Activated T-cell treated with anti-CD3 and anti-CD28 coated beads for 4 hours (primary cell): Measurements from ENCODE around the gene MCAM.

Source experiments
- DNase-seq: peaks from one replicate; pipeline ENCODE4 v3.0.0-alpha.2; 2020

Gene MCAM

DNA sequence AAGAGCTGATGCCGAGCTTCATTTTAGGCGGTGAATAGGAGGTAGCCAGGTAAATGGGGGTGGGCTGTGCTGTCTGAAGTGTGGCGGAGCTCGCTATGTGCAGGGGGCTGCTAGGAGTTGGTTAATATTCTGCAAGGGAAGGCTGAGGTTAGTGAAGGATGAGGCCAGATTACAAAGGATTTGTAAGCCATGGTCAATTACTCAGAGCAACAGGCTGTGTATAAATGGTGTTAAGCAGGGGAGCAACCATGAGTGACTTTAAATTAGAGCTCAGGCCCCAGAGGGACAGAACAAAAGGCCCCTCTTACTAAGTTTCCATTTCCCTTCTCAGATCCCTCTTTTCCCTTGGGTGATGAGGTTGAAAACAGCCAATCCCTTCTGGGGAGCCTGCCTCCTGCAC lies 7.3 kb upstream of the MCAM start:
- DNase-seq: no peak

DNA sequence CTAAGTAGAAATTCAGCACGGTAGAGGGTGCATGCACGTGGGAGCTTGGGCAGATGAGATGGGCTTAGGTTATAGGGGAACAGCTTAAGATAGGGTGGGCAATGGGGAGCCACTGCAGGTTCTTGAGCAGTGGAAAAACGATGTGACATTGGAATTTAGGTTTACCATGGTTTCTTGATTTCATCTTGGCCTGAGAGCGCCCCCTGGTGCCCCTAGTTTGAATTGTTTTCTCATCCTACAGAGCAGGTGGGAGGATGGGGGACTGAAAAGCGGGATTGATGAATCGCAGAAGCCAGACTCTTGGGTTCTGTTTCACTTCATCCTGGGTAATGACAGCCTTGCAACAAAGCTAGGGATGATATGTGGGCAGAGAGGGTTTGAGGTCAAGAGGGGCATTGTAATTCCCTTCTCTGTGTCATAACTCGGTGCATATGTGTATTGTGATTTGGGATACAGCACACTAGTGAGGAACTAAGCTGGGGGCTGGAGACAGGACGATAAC lies 6.7 kb upstream of the MCAM start:
- peak; percentile 77 for DNase-seq

DNA sequence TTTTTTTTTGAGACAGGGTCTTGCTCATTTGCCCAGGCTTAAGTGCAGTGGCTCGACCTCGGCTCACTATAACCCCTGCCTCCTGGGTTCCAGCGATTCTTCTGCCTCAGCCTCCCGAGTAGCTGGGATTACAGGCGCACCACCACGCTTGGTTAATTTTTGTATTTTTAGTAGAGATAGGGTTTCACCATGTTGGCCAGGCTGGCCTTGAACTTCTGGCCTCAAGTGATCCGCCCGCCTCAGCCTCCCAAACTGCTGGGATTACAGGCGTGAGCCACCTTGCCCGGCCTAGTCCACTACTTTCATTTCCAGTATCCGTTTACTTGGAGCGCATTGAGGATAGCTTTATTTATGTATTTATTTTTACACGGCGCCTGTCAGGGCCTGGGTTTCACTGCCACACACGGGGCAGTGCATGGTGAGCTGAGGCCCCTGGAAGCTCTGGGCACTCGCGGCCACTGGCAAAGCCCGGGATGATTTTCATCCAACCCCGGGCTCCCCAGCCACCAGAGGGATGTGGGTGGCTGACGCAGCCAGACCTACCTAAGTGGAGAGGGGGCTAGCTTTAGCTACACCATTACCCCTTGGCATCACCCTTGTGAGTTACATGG lies 6.1 kb upstream of the MCAM start:
- DNase-seq: no peak

DNA sequence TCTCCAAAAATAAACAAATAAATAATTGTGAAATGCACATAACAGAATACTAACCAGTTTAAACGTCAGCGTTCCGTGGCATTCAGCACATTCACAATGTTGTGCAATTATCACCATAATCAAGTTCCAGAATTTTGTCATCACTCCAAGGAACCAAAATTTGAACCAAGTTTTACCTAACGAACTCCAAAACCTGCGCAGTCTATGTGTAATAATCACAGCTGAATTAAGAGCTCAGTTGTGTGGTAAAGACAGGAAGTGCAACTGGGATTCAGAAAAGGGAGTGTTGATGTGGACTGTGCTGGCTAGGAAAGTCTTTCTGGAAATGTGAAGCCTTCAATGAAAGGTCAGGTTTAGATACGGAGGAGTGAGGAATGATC lies 5.4 kb upstream of the MCAM start:
- no peak for DNase-seq

DNA sequence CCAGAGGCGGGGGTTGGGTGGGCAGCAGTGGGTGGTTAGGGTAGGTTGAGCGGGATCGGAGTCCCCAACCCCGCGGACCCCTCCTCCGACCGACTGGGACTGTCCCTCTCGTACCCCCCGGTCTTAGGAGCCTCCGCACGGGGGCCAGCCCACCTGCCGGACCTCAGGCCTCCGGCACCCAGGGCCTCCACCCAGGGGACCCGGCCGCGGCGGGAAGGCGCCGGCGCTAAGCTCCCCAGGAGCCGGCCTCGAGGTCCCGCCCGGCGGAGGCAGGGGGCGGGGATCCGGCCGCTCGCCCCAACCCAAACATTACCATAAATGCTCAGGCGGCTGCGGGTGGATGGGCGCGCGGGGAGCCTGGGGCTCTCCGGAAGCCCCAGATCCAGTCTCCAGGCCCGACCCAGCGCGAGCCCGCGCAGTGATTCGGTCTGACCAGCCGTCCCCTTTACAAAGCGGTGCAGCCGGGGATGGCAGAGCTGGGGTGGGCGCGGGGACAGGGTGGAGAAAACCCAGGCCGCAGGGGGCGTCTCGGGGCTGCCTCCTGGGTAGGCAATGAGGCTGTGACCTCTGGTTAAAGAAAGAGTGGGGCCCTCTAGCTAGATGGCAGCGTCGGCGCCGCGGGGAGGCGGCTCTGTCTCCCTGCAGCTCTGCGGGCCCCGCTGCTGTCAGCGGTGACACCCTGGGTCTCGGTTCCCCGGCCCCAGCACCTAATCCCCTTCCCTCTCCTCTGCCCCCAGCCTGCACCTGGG lies 4.0 kb upstream of the MCAM start:
- DNase-seq: no peak

DNA sequence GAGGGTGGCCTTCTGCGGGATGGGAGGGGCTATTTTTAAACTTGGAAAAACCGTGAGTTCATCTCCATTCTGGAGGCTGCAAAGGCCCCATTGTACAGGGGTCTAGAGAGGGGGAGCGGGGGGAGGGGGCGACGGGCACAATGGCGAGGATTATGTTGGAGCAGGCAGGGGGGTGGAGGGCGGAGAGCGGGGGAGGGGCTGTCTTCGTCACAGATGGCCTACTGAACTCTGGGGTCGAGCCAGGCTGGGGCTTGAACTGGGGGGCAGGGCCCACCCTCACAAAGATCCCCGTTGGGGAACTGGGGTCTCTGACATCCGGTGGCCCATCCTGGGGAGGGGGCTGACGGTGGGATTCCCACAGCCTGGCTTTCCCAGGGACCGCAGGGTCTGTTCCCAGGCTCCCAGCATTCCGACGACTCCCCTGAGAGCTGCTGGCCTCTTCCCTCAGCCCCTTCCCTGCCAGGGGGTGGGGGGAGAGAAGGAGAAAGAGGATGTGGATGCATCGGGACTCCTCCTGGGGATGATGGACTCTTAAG lies 3.4 kb upstream of the MCAM start:
- no peak for DNase-seq

DNA sequence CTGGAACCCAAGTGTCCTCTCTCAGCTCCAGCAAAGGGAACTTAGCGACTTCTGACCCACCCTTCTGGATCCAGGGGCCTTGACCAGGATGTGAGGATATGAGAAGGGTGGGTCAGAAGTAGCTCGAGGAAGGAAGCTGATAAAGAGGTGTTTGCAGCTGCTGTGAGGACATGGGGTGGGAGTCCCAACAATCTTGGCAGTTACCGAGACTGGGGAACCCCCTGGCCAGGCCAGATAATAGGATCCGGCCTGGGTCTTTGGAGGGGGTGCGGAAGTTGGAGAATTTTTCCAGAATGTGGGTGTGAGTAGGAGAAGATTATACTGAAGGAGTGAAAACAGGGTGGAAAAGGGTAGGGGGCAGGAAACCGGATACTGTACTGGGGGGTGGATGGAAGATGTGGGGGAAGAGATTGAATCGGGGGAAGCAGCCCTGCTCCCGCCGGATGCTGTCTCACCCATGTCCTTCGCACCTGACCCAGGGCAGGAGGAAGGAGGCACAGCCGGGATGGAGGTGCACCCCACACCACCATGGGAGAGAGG lies 2.8 kb upstream of the MCAM start:
- no peak for DNase-seq

DNA sequence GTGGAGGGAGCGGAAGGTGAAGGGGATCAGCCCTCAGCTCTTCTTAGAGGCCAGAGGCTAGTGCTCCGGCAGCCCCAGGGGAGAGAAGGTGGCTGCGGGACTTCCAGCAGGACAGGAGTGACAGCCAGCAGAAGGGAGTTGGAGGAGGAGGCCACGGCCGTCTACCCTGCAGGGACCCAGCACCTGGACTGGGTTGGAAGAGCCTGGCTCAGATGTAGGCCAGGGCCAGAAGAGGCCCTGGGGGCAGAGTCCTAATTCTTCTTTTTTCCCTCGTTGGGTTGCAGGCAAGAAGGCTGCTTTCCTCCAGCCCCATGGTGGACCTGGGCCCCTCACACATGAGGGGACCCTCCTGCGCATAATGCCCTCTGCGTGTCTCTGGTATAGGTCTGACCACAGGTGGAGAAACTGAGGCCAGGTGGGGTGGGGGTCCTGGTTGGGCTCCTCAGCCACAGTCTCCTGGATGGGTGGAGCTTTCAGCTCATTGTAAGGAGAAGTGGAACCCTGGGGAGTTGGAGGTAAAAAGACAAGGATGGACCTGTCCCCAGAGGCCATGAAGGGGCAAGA lies 2.3 kb upstream of the MCAM start:
- DNase-seq: no peak

DNA sequence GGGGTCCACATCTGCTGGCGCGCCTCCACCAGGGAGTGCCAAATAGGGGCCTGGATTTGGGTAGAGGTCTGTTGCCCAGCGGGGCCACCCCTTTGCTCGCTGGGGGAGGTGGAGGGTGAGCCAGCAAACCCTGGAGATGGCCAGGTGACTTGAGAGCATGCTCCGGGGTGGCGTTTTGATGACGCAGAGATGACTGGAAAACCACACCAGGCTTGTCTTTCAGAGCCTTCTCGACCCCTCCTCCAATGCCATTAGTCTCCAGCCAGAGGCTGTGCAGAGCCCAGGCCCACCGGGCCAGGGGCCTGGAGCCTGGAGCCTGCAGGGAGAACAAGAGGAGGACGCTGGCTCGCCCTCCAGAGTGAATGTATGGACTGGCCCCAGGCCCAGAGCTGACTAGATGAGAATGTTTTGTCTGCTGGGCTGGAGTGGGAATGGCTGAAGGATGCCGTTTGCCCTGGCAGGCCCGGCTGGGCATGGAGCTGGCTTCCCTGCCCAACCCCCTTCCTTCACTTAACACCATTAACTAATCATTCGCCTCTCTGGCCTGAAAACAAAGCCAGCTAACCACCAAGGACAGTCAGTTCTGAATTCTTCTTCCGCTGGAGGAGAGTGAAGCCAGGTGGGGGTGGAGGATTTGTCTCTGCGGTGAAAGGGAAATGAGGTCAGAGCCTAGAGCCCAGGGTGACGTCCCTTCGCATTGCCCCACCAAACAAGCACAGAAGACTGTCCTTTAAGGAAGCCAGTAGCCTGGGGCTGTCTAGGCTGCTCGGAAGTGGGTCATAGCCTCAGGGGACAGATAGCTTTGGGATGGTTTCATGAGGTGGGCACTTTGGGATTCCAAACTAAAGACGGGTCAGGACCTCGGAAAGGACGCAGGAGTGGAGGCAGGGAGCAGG lies 1.6 kb upstream of the MCAM start:
- no peak for DNase-seq

DNA sequence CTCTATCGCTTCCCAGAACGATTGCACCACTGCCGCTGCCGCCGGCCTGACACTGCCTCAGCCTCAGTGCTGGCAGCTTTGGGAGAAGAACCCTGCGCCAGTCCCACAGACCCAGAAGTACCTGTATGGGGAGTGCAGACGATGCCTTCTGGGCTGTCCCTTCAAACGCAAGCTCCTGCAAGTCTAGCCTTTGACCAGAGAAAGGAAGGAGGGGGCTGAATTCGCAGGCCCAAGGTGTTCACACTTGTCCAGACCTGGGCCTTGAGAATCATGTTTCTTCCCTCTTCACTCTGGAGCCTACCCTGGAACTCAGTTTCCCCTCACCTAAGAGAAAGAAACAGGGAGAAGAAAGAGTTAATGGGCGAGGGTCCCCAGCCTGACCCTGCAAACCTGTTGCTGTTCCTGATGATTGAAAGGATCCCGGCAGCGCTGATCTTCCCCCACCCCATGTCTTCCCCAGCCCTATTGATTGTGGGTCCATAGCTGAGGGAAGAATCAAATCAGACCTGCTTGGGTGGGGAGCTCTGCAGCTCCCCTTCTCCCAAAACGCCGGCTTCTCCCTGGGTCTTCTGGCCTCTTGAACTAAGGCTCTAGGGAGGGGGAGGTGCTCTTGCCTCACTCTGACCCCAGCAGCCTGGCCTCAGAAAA lies 786 bp upstream of the MCAM start:
- no peak for DNase-seq

DNA sequence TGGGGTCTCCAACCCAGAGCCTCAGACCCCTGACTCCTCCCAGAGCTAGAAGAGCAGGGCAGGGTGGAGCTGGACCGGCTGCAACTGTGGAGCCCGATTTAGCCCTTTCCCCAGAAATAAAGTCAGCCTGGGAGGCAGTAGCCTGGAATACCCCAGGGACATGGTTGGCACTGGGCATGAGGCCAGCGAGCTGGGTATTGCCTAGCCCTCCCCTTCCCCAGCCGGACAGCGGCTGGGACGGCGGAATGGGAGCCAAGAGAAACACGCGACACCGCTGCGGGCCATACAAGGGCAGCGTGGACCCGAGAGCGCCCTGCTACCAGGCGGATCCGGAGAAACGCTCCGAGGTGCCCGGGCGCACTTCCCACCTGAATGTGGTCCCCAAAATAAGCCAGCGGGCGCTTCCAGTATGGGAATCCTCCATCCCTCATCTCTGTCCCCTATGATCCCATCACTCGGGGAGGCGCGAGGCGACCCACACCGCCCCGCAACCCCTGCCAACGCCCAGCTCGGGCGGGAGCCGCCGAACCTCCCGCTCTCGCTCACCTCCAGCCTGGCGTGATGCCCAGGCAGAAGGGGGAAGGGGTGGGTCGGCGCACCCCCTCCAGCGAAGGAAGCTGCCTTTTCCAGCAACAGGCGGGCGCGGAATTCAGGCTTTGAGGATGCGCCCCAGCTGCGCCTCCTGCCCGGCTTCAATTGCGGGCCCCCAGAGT lies 758 bp downstream of the MCAM start:
- DNase-seq: no peak

DNA sequence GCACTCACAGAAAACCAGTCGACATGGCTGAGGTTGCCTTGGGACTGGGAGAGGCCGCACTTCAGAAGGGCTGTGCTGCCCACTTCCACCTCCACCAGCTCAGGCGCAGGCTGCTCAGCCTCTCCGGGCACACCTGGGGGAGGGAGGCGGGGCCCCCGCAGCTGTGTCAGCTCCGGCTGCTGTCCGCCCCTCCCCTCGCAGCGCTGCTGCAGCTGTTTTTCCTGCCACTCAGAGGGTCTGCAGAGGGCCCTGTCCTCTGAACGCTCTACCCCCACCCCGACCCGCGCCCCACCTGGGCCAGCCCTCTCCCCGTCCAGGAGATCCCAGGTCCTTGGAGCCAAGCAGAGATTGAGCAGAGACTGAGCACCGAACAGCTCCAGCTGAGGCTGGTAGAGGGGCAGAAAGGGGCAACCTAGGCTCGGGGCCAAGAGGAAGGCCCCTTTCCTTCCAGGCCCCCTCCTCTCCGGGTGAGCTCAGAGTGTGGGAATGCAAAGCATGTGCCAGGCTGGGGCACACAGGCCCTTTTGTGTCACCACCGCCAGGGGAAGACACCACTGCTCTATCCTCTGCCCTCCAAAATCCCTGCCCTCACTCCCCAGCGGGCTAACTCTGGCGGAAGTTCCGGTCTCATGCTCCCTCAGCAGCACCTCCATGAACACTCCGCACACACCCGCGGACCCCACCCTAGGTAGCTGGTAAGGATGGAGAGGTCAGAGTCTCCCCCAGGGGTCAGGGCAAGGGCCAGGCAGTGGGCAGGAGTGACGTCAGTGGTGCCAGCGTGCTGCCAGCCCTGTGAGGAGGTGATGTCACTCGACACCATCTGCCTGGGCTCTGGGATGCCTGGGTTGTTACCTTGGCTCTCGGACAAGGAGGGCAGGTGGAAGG lies 1.6 kb downstream of the MCAM start:
- peak; percentile 48 for DNase-seq

DNA sequence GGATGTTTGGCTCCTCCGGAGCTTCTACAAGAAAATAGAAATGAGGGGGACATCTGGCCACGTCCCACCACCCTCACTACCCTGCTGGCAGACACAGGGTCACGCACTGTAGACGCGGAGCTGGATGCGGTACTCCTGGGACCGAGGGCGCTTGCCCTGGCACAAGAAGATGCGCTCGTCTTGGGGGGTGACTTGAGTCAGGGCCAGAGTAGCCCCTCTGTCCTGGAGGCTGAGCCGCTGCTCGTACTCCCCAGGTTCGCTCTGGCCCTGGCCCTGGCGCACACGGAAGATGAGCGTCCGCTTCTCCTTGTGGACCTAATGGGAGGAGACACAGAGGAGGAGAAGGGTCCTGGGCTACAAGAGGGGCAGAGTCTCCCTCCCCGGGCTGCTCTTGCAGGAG lies 2.2 kb downstream of the MCAM start:
- DNase-seq: no peak

DNA sequence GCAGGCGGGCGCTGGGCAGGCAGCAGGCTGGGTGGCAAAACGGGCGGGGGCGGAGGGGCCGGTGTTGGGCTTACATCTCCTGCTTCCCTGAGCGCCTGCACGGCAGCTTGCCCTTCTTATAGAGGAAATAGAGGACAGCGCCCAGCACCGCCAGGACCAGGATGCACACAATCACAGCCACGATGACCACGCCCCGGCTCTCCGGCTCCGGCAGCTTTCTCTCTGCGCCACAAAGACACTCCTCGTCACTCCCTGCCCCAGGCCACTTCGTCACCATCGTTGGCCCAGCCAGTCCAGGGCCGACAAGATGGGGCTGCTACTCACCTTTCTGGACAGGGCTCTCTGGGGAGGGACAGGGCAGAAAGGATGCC lies 6.3 kb downstream of the MCAM start:
- DNase-seq: no peak

DNA sequence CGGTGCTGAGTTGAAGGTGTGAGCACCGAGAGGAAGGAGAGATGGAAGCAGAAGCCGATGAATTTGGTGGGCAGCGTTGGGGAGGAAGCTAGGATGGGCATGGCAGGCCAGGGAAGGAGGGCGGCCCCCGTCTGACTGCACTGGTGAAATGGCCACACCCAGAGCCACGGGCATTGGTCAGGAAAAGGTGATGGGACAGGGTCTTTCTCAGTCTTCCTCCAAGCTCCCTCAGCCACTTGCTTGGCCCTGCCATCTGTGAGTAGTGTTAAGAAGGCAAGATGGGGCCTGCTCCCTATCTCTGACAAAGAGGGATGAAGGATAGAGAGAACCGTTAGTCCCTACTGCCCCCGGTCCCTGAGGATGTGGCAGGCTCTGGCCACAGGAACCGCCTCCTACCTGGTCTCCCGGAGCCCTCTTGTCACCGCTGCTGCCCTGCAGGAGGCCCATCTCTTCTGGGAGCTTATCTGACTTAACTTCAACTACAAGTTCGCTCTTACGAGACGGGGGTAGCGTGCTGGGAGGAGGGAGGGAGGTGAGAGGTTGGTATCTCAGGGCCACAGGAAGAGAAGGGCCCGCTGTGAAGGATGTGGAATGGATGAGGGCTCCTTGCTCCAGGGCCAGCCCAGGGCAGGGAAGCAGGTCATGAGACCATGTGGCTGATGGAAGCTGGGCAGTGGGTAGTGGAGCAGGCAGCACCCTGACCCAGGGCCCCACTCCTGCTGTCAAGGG lies 6.8 kb downstream of the MCAM start:
- DNase-seq: no peak

DNA sequence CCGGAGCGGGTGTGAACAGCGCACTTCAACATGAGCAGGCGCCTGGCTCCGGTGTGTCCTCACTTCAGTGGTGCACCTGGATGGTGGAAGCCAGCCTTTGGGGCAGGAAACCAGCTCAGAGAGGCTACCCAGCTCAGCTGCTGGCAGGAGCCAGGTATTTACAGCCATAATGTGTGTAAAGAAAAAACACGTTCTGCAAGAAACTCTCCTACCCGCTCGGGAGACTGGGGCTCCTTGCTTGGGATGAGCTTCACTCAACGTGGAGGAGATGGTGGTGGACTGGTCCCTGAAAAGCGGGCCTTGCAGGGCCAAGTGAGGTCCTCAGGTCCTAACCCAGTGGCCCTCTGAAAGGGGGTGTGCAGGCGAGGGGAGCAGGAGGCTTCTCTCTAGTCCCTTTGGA lies 7.5 kb downstream of the MCAM start:
- no peak for DNase-seq

DNA sequence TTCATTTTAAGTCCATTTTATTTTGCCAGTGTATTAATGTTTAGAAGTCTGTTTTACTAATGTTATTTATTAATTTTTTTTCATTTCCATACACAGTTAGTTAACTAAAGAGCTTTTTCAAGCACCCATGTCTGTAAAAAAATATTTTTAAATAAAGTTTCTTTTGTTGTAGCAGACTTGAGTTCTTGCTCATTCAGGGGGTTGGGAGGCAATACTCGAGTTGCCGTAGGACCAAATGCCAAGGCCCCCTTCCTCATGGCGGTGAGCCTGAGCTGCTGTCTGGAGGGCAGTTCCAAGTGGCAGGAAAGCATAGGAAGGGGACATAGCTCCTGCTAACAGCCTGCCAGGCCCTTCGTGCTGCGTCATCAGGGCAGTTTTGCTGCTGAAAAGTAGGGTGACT lies 9.0 kb downstream of the MCAM start:
- DNase-seq: no peak

DNA sequence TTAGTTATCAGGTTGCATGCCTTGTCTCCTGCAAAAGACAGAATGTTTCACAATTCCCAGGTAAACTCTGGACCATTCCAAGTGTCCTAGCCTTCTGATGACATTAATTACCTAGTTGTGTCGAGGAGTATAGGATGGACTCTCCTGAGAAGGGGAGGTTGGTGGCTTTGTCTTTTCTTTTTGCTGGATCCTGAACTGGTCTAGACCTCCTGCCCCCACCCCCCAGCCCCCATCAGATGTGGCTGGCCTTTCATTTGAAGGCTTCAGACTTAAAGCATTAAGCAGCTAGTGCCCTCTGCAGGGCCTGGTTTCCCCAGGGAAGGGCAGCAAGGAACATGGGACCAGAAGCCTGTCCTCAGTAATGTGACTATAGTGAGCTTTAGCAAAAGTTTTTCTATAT lies 9.7 kb downstream of the MCAM start:
- no peak for DNase-seq

DNA sequence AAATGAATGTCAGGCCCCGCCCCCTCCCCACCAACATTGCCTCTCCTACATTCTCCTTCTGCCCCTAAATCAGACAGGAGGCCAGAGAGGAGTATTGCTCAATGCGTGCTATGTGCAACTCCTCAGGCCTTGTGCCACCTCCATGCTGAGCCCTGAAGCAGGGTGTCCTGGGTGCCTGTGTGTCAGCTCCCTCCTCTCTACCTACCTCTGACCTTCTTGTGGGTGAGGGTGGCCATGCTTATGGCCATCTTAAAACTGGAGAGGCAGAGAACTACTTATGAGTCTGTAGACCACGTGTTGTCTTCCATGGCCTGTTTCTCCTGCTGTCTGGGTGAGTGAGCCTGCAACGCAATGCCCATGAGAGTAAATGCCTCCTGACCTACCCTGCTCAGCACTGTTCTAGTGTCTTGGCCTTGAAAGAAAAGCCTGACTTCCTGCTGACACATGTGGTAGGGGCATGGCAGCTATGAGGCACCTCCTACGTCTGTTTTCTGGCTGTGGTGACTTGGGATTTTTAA lies 10.5 kb downstream of the MCAM start:
- DNase-seq: no peak
